A549 (cell line): ENCODE results near the gene FBXW12. TPM values are rescaled to one million over a fixed set of nuclear protein-coding genes. Genes with fewer than 3 reads are reported as not detected.
A peak's percentile ranks its signal among the peaks of the same experiment; 100 is the strongest.

ENCODE experiments used
- ATAC-seq, 2 experiments: fragments of 200-7000 bp in 1 of 2; fragments of >200 bp in 1 of 2; cut with Nextera tagmentation in 1 of 2; cut with Tn5 transposase in 1 of 2; 3 replicates each; pipeline versions ENCODE4 v1.8.0 to v1.9.1; 2018 to 2020; ENCODE audit warnings: mild to moderate bottlenecking in 1 of 2, moderate library complexity in 1 of 2
- CTCF ChIA-PET: fragments of 300-600 bp; sonication (Branson Sonifier 250); formaldehyde crosslinking; extraction: SDS; loops from one replicate; lab custom pipeline; 2021; ENCODE audit warnings: antibody characterized with exemption, inconsistent platforms; lab: Yijun Ruan, JAX
- POLR2A ChIA-PET: fragments of 350-600 bp; formaldehyde crosslinking; extraction: SDS; loops from one replicate; lab custom pipeline; 2021; ENCODE audit warnings: antibody characterized with exemption, inconsistent platforms; lab: Yijun Ruan, JAX
- DNase-seq, 2 experiments: peaks; one replicate each; pipeline versions ENCODE4 v3.0.0 to v3.0.0-alpha.2; 2011 to 2016; ENCODE audit warnings: low read depth in 1 of 2, low spot score in 1 of 2
- FAIRE-seq: peaks from 2 replicates; lab custom pipeline; 2011; peaks lifted over from hg19 to GRCh38; lab: Jason Lieb, UNC
- H3K27ac ChIP-seq, 2 experiments: fragments of >200 bp; sonication (Bioruptor Twin); formaldehyde crosslinking; 3 replicates each; pipeline ENCODE4 v1.5.1; 2016 to 2017
- H3K4me1 ChIP-seq: fragments of >200 bp; sonication (Bioruptor Twin); formaldehyde crosslinking; 3 replicates; pipeline ENCODE4 v1.6.1; 2016
- H3K4me2 ChIP-seq: fragments of >200 bp; sonication (Bioruptor Twin); formaldehyde crosslinking; 3 replicates; pipeline ENCODE4 v1.6.1; 2016
- H3K4me3 ChIP-seq: fragments of >200 bp; sonication (Bioruptor Twin); formaldehyde crosslinking; 3 replicates; pipeline ENCODE4 v1.5.1; 2016
- H3K9me3 ChIP-seq: fragments of >200 bp; sonication (Bioruptor Twin); formaldehyde crosslinking; 3 replicates; pipeline ENCODE4 v1.6.1; 2016
- BCL3 ChIP-seq: fragments of >200 bp; sonication (Bioruptor Twin); formaldehyde crosslinking; IDR thresholded peaks from 3 replicates; pipeline ENCODE4 v1.6.1; 2016
- CEBPB ChIP-seq, 2 experiments: fragments of >200 bp in 1 of 2; sonication (Bioruptor Twin) in 1 of 2; formaldehyde crosslinking in 1 of 2; IDR thresholded peaks; 2 replicates each; pipeline ENCODE4 v1.6.1; 2012 to 2016
- CTCF ChIP-seq: fragments of >200 bp; sonication (Bioruptor Twin); formaldehyde crosslinking; IDR thresholded peaks from 3 replicates; pipeline ENCODE4 v1.5.1; 2016
- EHF ChIP-seq: fragments of 250-450 bp; sonication (Bioruptor Pico); IDR thresholded peaks from 2 replicates; pipeline ENCODE4 v1.5.0; 2020; ENCODE audit warnings: mild to moderate bottlenecking
- ESRRA ChIP-seq: fragments of 150-350 bp; IDR thresholded peaks from 2 replicates; pipeline ENCODE4 v1.6.1; 2014; ENCODE audit warnings: mild to moderate bottlenecking, low read length, borderline replicate concordance
- FOSB ChIP-seq: fragments of 250-450 bp; sonication (Bioruptor Pico); IDR thresholded peaks from 2 replicates; pipeline ENCODE4 v1.5.0; 2020; ENCODE audit warnings: mild to moderate bottlenecking, moderate library complexity
- HES2 ChIP-seq: fragments of >200 bp; sonication (Bioruptor Twin); formaldehyde crosslinking; IDR thresholded peaks from 2 replicates; pipeline ENCODE4 v1.6.1; 2016
- HMGXB4 ChIP-seq: fragments of 250-450 bp; sonication (Bioruptor Pico); IDR thresholded peaks from 2 replicates; pipeline ENCODE4 v1.5.0; 2021; ENCODE audit warnings: mild to moderate bottlenecking, moderate library complexity, borderline replicate concordance
- HOXB13 ChIP-seq: fragments of 250-450 bp; sonication (Bioruptor Pico); IDR thresholded peaks from 2 replicates; pipeline ENCODE4 v1.5.0; 2020; ENCODE audit warnings: low read depth, mild to moderate bottlenecking, moderate library complexity
- HOXB5 ChIP-seq: fragments of 250-450 bp; sonication (Bioruptor Pico); IDR thresholded peaks from 2 replicates; pipeline ENCODE4 v1.5.0; 2020; ENCODE audit warnings: mild to moderate bottlenecking, moderate library complexity
- KDM5A ChIP-seq: fragments of 200-600 bp; sonication (generic); IDR thresholded peaks from 2 replicates; pipeline ENCODE4 v1.6.1; 2016; ENCODE audit warnings: antibody characterized with exemption, mild to moderate bottlenecking
- MAFK ChIP-seq: fragments of 450-650 bp; IDR thresholded peaks from 2 replicates; pipeline ENCODE4 v1.6.1; 2014; ENCODE audit not compliant: partially characterized antibody
- MAX ChIP-seq: IDR thresholded peaks from 2 replicates; pipeline ENCODE4 v1.6.1; 2012
- MAZ ChIP-seq: fragments of 150-350 bp; IDR thresholded peaks from 2 replicates; pipeline ENCODE4 v1.6.1; 2014; ENCODE audit warnings: antibody characterized with exemption, low read depth, low read length, borderline replicate concordance
- MYC ChIP-seq: IDR thresholded peaks from 2 replicates; pipeline ENCODE4 v1.6.1; 2012; ENCODE audit warnings: mild to moderate bottlenecking, inconsistent platforms, low read length, improper control_type of control experiment, borderline replicate concordance
- POLR2A ChIP-seq: IDR thresholded peaks from 2 replicates; pipeline ENCODE4 v1.6.1; 2012; ENCODE audit warnings: mild to moderate bottlenecking, low read length
- POLR2AphosphoS2 ChIP-seq: conservative IDR thresholded peaks from 2 replicates; pipeline ENCODE4 v1.6.1; 2012; ENCODE audit warnings: low read length, improper control_type of control experiment, inconsistent platforms
- RCOR1 ChIP-seq: fragments of 150-350 bp; IDR thresholded peaks from 2 replicates; pipeline ENCODE4 v1.6.1; 2014; ENCODE audit warnings: antibody characterized with exemption, low read length, low read depth
- SMC3 ChIP-seq: fragments of >200 bp; sonication (Bioruptor Twin); formaldehyde crosslinking; IDR thresholded peaks from 3 replicates; pipeline ENCODE4 v1.6.1; 2018; ENCODE audit warnings: inconsistent platforms
- TFCP2L1 ChIP-seq: fragments of 250-450 bp; sonication (Bioruptor Pico); IDR thresholded peaks from 2 replicates; pipeline ENCODE4 v1.5.0; 2021; ENCODE audit warnings: mild to moderate bottlenecking
- WGBS: methylation state at CpG from one replicate; pipeline ENCODE4 v1.1.6; 2017; ENCODE audit errors: missing lambda C conversion rate; 5-methylcytosine and 5-hydroxymethylcytosine counted together
- polyA plus RNA-seq, 4 experiments: library from polyadenylated mRNA; depleted of rRNA in 3 of 4; stranded (reverse); fragments of >200 nt; fragmentation: RNase III in 1 of 4; extraction: RNeasy Plus Mini Kit Qiagen cat#74134 plus additional on column Dnase treatment in 1 of 4; gene quantifications; 2 replicates in 3 of 4; 3 replicates in 1 of 4; pipeline ENCODE4 v1.2.3, GENCODE V29; 2011 to 2017

Gene FBXW12
- polyA plus RNA-seq, 2 of the 4 experiments (the other 2 are of a cell fraction): not detected

- TF ChIP-seq HES2 (no peak), CEBPB (IDR thresholded peaks at IDR 0.05) (no peak)
Measured at GRCh38 chr3:48413086-48413485, 41.1 kb downstream of the FBXW12 start (continued).

GRCh38 chr3:48413611-48414010 is 41.6 kb downstream of the FBXW12 start:
- H3K4me1 ChIP-seq: no peaks in the 10 kb centered on the region
- CTCF ChIA-PET: interaction anchor here (31.5 kb wide), 1 partner anchor 18 kb away, joined by 488 read pairs; the partner anchor contains the start of gene PLXNB1
- no peak for ATAC-seq
- H3K4me3 ChIP-seq: no peak overlapping the region
- POLR2A ChIA-PET: no interaction called here
- H3K4me2 ChIP-seq: no peak overlapping the region
- no peak overlapping the region for H3K27ac ChIP-seq
- H3K9me3 ChIP-seq: no peaks in the 10 kb centered on the region
- DNase-seq: no peak
- FAIRE-seq: no peak
- no peak for TF ChIP-seq SMC3
- no peak for TF ChIP-seq POLR2AphosphoS2
- 81% methylated on average over 5 of the region's 14 CpGs for WGBS

GRCh38 chr3:48414376-48415250 is 42.6 kb downstream of the FBXW12 start:
- ChIA-PET CTCF (interaction anchor here (1.9 to 31.5 kb wide), 2 partner anchors 14 to 17 kb away, joined by 10 to 488 read pairs; partner anchors contain the start of gene PLXNB1), POLR2A (no interaction called here)
- Histone ChIP-seq H3K4me1 (no peaks in the 10 kb centered on the region), H3K4me2 (no peak overlapping the region), H3K4me3 (no peak overlapping the region), H3K9me3 (no peaks in the 10 kb centered on the region), H3K27ac (no peak overlapping the region)
- 89% methylated on average over 11 of the region's 25 CpGs for WGBS
- no peak for DNase-seq
- TF ChIP-seq EHF: no peak
- no peak for TF ChIP-seq HMGXB4
- TF ChIP-seq KDM5A: no peak
- FAIRE-seq: no peak
- ATAC-seq: no peak

- ChIA-PET CTCF (interaction anchor here (0.6 to 31.5 kb wide), 3 partner anchors 15 to 91 kb away, joined by 3 to 488 read pairs (median 10); partner anchors contain the start of gene PLXNB1), POLR2A (no interaction called here)
- Histone ChIP-seq H3K4me1 (no peaks in the 10 kb centered on the region), H3K4me2 (no peak overlapping the region), H3K27ac (no peak overlapping the region), H3K9me3 (no peaks in the 10 kb centered on the region)
- FAIRE-seq: no peak
- no peak for DNase-seq
- 97% methylated on average over 14 of the region's 24 CpGs for WGBS
- peak in 1 of 2 experiments; percentile 45; a peak in 3 of 6 replicates for ATAC-seq
- no peak for TF ChIP-seq TFCP2L1 (CRISPR knock-in tag)
- no peak for TF ChIP-seq MAZ
- TF ChIP-seq CTCF: no peak
- TF ChIP-seq HMGXB4: no peak
- TF ChIP-seq KDM5A: no peak
- no peak for TF ChIP-seq MAFK
- no peak for TF ChIP-seq HOXB13 (CRISPR knock-in tag)
- no peak for TF ChIP-seq MYC
- TF ChIP-seq POLR2AphosphoS2: no peak
- TF ChIP-seq POLR2A: no peak
- no peak for TF ChIP-seq RCOR1
- no peak for TF ChIP-seq HOXB5 (CRISPR knock-in tag)
- TF ChIP-seq FOSB (CRISPR knock-in tag): no peak
- TF ChIP-seq ESRRA: no peak
- no peak for TF ChIP-seq BCL3
- no peak for TF ChIP-seq MAX
- TF ChIP-seq, all 56 proteins: peak for 0
- H3K4me3 ChIP-seq: no peak overlapping the region
Measured at GRCh38 chr3:48415251-48415953, 43.4 kb downstream of the FBXW12 start.
